Mesenchymal stem cell (in vitro differentiated cells and primary cell): ENCODE measurements around the gene ST6GALNAC3.

Experiments used
- DNase-seq: peaks from one replicate; pipeline ENCODE4 v3.0.0-alpha.2; 2013
- H2AFZ ChIP-seq: one replicate; pipeline ENCODE4 v1.6.1; 2013; ENCODE audit warnings: low read depth, mild to moderate bottlenecking, control low read depth, inconsistent platforms, low read length, moderate library complexity
- H2AK5ac ChIP-seq: 2 replicates; pipeline ENCODE4 v1.6.1; 2013; ENCODE audit warnings: low read length, moderate library complexity, mild to moderate bottlenecking, inconsistent platforms; ENCODE audit not compliant: severe bottlenecking
- H2BK120ac ChIP-seq: one replicate; pipeline ENCODE4 v1.6.1; 2013; ENCODE audit warnings: low read depth, mild to moderate bottlenecking, inconsistent platforms, low read length, moderate library complexity
- H2BK12ac ChIP-seq, 2 experiments: one replicate each; pipeline ENCODE4 v1.6.1; 2013; ENCODE audit warnings: inconsistent platforms in 2 of 2, low read length in 2 of 2, mild to moderate bottlenecking in 2 of 2, moderate library complexity in 2 of 2, control low read depth in 1 of 2
- H2BK15ac ChIP-seq: one replicate; pipeline ENCODE4 v1.6.1; 2013; ENCODE audit warnings: mild to moderate bottlenecking, low read depth, inconsistent platforms; ENCODE audit not compliant: poor library complexity, severe bottlenecking
- H2BK5ac ChIP-seq: 2 replicates; pipeline ENCODE4 v1.6.1; 2013; ENCODE audit warnings: low read depth, mild to moderate bottlenecking, low read length, control low read depth, inconsistent platforms; ENCODE audit not compliant: poor library complexity, severe bottlenecking
- H3K14ac ChIP-seq, 2 experiments: one replicate each; pipeline ENCODE4 v1.6.1; 2013; ENCODE audit warnings: inconsistent platforms in 2 of 2, low read length in 2 of 2, control low read depth in 1 of 2, mild to moderate bottlenecking in 1 of 2, moderate library complexity in 1 of 2
- H3K18ac ChIP-seq, 2 experiments: one replicate each; pipeline ENCODE4 v1.6.1; 2013; ENCODE audit warnings: inconsistent platforms in 2 of 2, low read length in 2 of 2, control low read depth in 1 of 2, low read depth in 1 of 2, mild to moderate bottlenecking in 1 of 2
- H3K23ac ChIP-seq, 2 experiments: one replicate each; pipeline ENCODE4 v1.6.1; 2013; ENCODE audit warnings: inconsistent platforms in 2 of 2, low read length in 2 of 2, mild to moderate bottlenecking in 2 of 2, moderate library complexity in 2 of 2, control low read depth in 1 of 2
- H3K27ac ChIP-seq: 2 replicates; pipeline ENCODE4 v1.5.1; 2013; ENCODE audit warnings: mild to moderate bottlenecking, moderate library complexity, low read length, control low read depth, inconsistent platforms; ENCODE audit not compliant: poor library complexity, severe bottlenecking
- H3K27me3 ChIP-seq, 2 experiments: 2 replicates each; pipeline versions ENCODE4 v1.6.1 to v1.7.0; 2013; ENCODE audit warnings: low read length in 2 of 2, mild to moderate bottlenecking in 2 of 2, moderate library complexity in 2 of 2, control low read depth in 1 of 2, inconsistent platforms in 1 of 2; ENCODE audit not compliant: control insufficient read depth in 1 of 2, insufficient read depth in 1 of 2
- H3K36me3 ChIP-seq, 2 experiments: 2 replicates each; pipeline versions ENCODE4 v1.6.1 to v1.7.0; 2013; ENCODE audit warnings: low read length in 2 of 2, control low read depth in 1 of 2, inconsistent platforms in 1 of 2, low read depth in 1 of 2, mild to moderate bottlenecking in 1 of 2; ENCODE audit not compliant: insufficient read depth in 2 of 2, control insufficient read depth in 1 of 2
- H3K4ac ChIP-seq, 2 experiments: one replicate each; pipeline ENCODE4 v1.6.1; 2013; ENCODE audit warnings: inconsistent platforms in 2 of 2, low read length in 2 of 2, mild to moderate bottlenecking in 2 of 2, moderate library complexity in 2 of 2, control low read depth in 1 of 2, low read depth in 1 of 2
- H3K4me1 ChIP-seq: 2 replicates; pipeline ENCODE4 v1.6.1; 2013; ENCODE audit warnings: low read depth, low read length, control low read depth; ENCODE audit not compliant: control insufficient read depth, insufficient read depth
- H3K4me2 ChIP-seq: 2 replicates; pipeline ENCODE4 v1.6.1; 2013; ENCODE audit warnings: low read length, mild to moderate bottlenecking, inconsistent platforms; ENCODE audit not compliant: poor library complexity, severe bottlenecking
- H3K4me3 ChIP-seq, 2 experiments: 2 replicates each; pipeline versions ENCODE4 v1.5.1 to v1.7.0; 2013; ENCODE audit warnings: low read length in 2 of 2, mild to moderate bottlenecking in 2 of 2, control low read depth in 1 of 2, low read depth in 1 of 2; ENCODE audit not compliant: insufficient read depth in 1 of 2
- H3K79me1 ChIP-seq: replicated peaks from 2 replicates; pipeline ENCODE4 v1.6.1; 2013; ENCODE audit warnings: mild to moderate bottlenecking, control low read depth, low read length, inconsistent platforms; ENCODE audit not compliant: poor library complexity, severe bottlenecking
- H3K9ac ChIP-seq: 2 replicates; pipeline ENCODE4 v1.7.0; 2013; ENCODE audit warnings: mild to moderate bottlenecking, low read length, moderate library complexity
- H3K9me3 ChIP-seq: 2 replicates; pipeline ENCODE4 v1.7.0; 2013; ENCODE audit warnings: mild to moderate bottlenecking, low read length; ENCODE audit not compliant: control insufficient read depth
- H4K8ac ChIP-seq: one replicate; pipeline ENCODE4 v1.6.1; 2013; ENCODE audit warnings: inconsistent platforms, mild to moderate bottlenecking, low read length, moderate library complexity
- H4K91ac ChIP-seq: one replicate; pipeline ENCODE4 v1.6.1; 2013; ENCODE audit warnings: mild to moderate bottlenecking, low read length, inconsistent platforms
- WGBS: methylation state at CpG from one replicate; pipeline ENCODE4 v1.1.7; 2013; ENCODE audit warnings: mixed read lengths; 5-methylcytosine and 5-hydroxymethylcytosine counted together

ST6GALNAC3 gene

DNA sequence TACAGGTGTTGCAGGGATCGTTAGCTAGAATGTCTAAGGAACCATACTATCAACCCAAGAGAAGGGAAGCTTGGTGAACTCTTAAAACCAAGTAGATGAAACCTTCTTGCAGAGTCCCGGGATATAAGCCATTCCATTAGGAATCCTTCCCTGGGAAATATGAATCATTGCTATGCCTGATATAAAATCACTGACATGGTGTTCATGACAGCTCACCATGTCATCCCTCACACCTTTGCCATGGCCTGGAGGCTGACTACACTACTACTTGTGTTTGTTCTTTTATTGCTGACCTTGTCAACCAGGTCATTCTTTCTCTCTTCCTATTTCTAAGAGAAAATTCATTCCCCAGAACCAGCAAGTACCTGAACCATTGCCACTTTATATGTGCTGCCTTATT, 12.1 kb downstream of the ST6GALNAC3 start:
- Histone ChIP-seq H3K9ac (no peak overlapping the region), H2BK5ac (no peak overlapping the region), H3K4me3 (no peak overlapping the region), H2BK15ac (no peak overlapping the region), H3K9me3 (no peaks in the 10 kb centered on the region), H3K79me1 (peaks cover 2% of the 10 kb centered on the region), H3K27me3 (peaks cover 0 to 14% of the 10 kb centered on the region in 2 experiments), H2BK120ac (no peak overlapping the region), H3K4me1 (no peaks in the 10 kb centered on the region), H2AK5ac (no peak overlapping the region), H3K27ac (no peak overlapping the region), H4K91ac (no peak overlapping the region), H2AFZ (no peak overlapping the region), H4K8ac (no peak overlapping the region), H3K18ac (no peak overlapping the region), H3K23ac (no peak overlapping the region), H3K36me3 (no peaks in the 10 kb centered on the region), H3K14ac (no peak overlapping the region), H3K4me2 (no peak overlapping the region), H2BK12ac (no peak overlapping the region), H3K4ac (no peak overlapping the region)
- no peak for DNase-seq
- 98% methylated on average over 2 of the region's 2 CpGs for WGBS

GRCh38 chr1:76090283-76091203, 16.0 kb downstream of the ST6GALNAC3 start:
- no peak overlapping the region for H4K91ac ChIP-seq
- no peak overlapping the region for H3K14ac ChIP-seq
- DNase-seq = no peak
- no peaks in the 10 kb centered on the region for H3K36me3 ChIP-seq
- no peak overlapping the region for H3K9ac ChIP-seq
- H2BK12ac ChIP-seq = no peak overlapping the region
- no peak overlapping the region for H3K4me2 ChIP-seq
- no peak overlapping the region for H3K18ac ChIP-seq
- H3K4me1 ChIP-seq = no peaks in the 10 kb centered on the region
- no peak overlapping the region for H2BK120ac ChIP-seq
- no peak overlapping the region for H4K8ac ChIP-seq
- no peaks in the 10 kb centered on the region for H3K9me3 ChIP-seq
- H3K79me1 ChIP-seq = no peaks in the 10 kb centered on the region
- H2AK5ac ChIP-seq = no peak overlapping the region
- H3K4me3 ChIP-seq = no peak overlapping the region
- H2BK15ac ChIP-seq = no peak overlapping the region
- H3K27ac ChIP-seq = no peak overlapping the region
- 87% methylated on average over 6 of the region's 7 CpGs for WGBS
- H3K4ac ChIP-seq = no peak overlapping the region
- H3K27me3 ChIP-seq = peaks cover 0 to 3% of the 10 kb centered on the region in 2 experiments
- no peak overlapping the region for H2BK5ac ChIP-seq
- H2AFZ ChIP-seq = no peak overlapping the region
- H3K23ac ChIP-seq = no peak overlapping the region

- 69% methylated on average over 3 of the region's 3 CpGs for WGBS
- Histone ChIP-seq H3K27ac (no peak overlapping the region), H3K14ac (no peak overlapping the region), H2BK5ac (no peak overlapping the region), H3K18ac (no peak overlapping the region), H3K4ac (no peak overlapping the region), H3K27me3 (peaks cover 0 to 3% of the 10 kb centered on the region in 2 experiments), H3K4me3 (no peak overlapping the region), H4K8ac (no peak overlapping the region), H2AK5ac (no peak overlapping the region), H2BK15ac (no peak overlapping the region), H4K91ac (no peak overlapping the region), H2BK12ac (no peak overlapping the region), H3K36me3 (no peaks in the 10 kb centered on the region), H3K4me1 (no peaks in the 10 kb centered on the region), H3K9me3 (no peaks in the 10 kb centered on the region), H3K23ac (no peak overlapping the region), H2AFZ (no peak overlapping the region), H3K4me2 (no peak overlapping the region), H3K79me1 (no peaks in the 10 kb centered on the region), H2BK120ac (no peak overlapping the region), H3K9ac (no peak overlapping the region)
- no peak for DNase-seq
These were observed 18.3 kb downstream of the ST6GALNAC3 start for GRCh38 chr1:76092812-76093211.

DNA sequence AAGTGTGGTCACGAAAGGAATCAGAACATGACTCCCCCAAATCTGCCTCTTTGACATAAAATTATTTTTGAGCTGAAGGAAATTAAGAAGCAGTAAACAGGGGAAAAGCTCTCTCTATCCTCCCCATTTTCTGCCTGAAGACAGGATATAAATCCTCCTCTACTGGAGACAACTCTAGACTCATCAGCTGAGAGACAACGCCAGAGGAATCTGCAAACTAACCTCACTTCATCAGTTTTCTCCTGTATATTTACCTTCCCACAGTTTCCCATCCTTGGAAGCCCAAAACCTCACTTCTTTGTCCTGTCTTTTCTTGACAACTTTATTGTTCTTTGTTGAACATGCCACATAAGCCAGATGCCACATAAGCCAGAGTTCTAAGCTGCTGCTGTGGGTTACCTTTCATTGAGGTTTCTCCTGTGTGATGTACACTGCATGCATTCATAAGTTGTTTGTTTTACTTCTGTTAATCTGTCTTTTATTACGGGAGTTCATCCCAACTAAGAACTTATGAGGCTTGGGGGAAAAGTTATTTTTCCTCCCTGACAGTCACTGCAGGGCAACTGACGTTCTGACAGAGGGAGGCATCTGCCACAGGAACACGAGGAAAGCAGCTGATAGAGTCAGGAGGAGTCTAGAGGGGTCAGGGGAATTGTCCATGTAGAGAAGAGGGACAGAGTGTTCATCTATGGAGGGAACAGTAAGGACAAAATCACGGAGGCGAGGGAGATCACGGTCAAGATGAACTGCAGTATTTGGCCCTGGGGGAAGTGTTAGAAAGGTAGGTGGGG, 19.2 kb downstream of the ST6GALNAC3 start:
- 89% methylated on average over 7 of the region's 8 CpGs for WGBS

More for the DNA sequence above, 19.2 kb downstream of the ST6GALNAC3 start:
- Histone ChIP-seq H3K27me3 (peaks cover 0 to 3% of the 10 kb centered on the region in 2 experiments), H2BK15ac (no peak overlapping the region), H3K79me1 (no peaks in the 10 kb centered on the region), H3K4me1 (no peaks in the 10 kb centered on the region), H3K9me3 (no peaks in the 10 kb centered on the region), H2BK120ac (no peak overlapping the region), H3K9ac (no peak overlapping the region), H4K91ac (no peak overlapping the region), H3K4ac (no peak overlapping the region), H3K23ac (no peak overlapping the region), H3K4me3 (no peak overlapping the region), H3K27ac (no peak overlapping the region), H3K36me3 (no peaks in the 10 kb centered on the region), H2AK5ac (no peak overlapping the region), H4K8ac (no peak overlapping the region), H3K14ac (no peak overlapping the region), H2BK12ac (no peak overlapping the region), H3K18ac (no peak overlapping the region), H2AFZ (no peak overlapping the region), H2BK5ac (no peak overlapping the region), H3K4me2 (no peak overlapping the region)
- DNase-seq = no peak
